MM.1S (cell line): ENCODE measurements around the gene VAV3.

Experiments used
- EZH2 ChIP-seq: fragments of 300-600 bp; sonication (generic); optimal IDR thresholded peaks from 2 replicates; pipeline ENCODE3; 2017; ENCODE audit warnings: low read depth, mild to moderate bottlenecking, antibody characterized with exemption, low read length, mixed read lengths
- EZH2phosphoT487 ChIP-seq: fragments of 300-600 bp; sonication (generic); IDR thresholded peaks from 2 replicates; pipeline ENCODE4 v1.6.1; 2018; ENCODE audit warnings: antibody characterized with exemption, low read length
- TF ChIP-seq, protein P1 (sequence below): fragments of 300-600 bp; sonication (generic); IDR thresholded peaks from 2 replicates; pipeline ENCODE4 v1.5.1; 2016; ENCODE audit warnings: antibody characterized with exemption, low read length, mixed read lengths

DNA sequence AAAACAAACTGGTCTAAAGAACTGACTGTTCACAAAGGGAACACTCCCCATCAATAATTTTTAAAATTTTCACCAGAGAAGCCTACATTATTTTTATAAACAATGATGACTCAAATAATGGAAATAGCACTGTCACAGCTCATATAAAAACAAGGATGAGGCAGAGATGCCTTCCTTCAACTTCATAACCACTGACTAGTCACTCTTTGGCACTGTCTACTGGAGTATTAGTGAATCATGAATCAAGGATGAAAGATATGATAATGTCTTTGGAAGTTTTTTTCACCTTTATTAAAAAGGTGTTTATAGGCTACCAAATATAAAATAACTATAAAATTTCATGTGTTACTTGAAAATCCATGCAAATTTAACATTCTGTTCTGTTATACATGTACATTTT, 316.9 kb downstream of the VAV3 start:
- TF ChIP-seq EZH2, result no peak
- TF ChIP-seq, protein P1, sequence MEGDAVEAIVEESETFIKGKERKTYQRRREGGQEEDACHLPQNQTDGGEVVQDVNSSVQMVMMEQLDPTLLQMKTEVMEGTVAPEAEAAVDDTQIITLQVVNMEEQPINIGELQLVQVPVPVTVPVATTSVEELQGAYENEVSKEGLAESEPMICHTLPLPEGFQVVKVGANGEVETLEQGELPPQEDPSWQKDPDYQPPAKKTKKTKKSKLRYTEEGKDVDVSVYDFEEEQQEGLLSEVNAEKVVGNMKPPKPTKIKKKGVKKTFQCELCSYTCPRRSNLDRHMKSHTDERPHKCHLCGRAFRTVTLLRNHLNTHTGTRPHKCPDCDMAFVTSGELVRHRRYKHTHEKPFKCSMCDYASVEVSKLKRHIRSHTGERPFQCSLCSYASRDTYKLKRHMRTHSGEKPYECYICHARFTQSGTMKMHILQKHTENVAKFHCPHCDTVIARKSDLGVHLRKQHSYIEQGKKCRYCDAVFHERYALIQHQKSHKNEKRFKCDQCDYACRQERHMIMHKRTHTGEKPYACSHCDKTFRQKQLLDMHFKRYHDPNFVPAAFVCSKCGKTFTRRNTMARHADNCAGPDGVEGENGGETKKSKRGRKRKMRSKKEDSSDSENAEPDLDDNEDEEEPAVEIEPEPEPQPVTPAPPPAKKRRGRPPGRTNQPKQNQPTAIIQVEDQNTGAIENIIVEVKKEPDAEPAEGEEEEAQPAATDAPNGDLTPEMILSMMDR, result no peak
- TF ChIP-seq EZH2phosphoT487, result no peak
